MM.1S (cell line): Measurements from ENCODE around the gene SYNPO2.
A peak's percentile ranks its signal among the peaks of the same experiment; 100 is the strongest.

ENCODE experiments used
- DNase-seq: peaks from one replicate; pipeline ENCODE4 v3.0.0-alpha.2; 2015
- H2AFZ ChIP-seq: fragments of 300-600 bp; sonication (generic); 2 replicates; pipeline ENCODE4 v1.6.0; 2016; ENCODE audit warnings: antibody characterized with exemption, low read length
- H3F3A ChIP-seq: fragments of 300-600 bp; sonication (generic); 2 replicates; pipeline ENCODE4 v1.6.1; 2016; ENCODE audit warnings: mild to moderate bottlenecking, antibody characterized with exemption, low read length, moderate library complexity, mixed read lengths; ENCODE audit not compliant: insufficient read depth
- H3K27ac ChIP-seq: fragments of 300-600 bp; sonication (generic); 2 replicates; pipeline ENCODE4 v1.5.1; 2016; ENCODE audit warnings: mild to moderate bottlenecking, low read length
- H3K27me3 ChIP-seq: fragments of 300-600 bp; sonication (generic); replicated peaks from 2 replicates; pipeline ENCODE4 v1.6.0; 2016; ENCODE audit warnings: low read length; ENCODE audit not compliant: insufficient read depth
- H3K36me3 ChIP-seq: fragments of 300-600 bp; sonication (generic); replicated peaks from 2 replicates; pipeline ENCODE4 v1.6.1; 2016; ENCODE audit warnings: mild to moderate bottlenecking, low read length, mixed read lengths; ENCODE audit not compliant: insufficient read depth
- H3K4me1 ChIP-seq: fragments of 300-600 bp; sonication (generic); 2 replicates; pipeline ENCODE4 v1.6.1; 2016; ENCODE audit warnings: low read length, mixed read lengths
- H3K4me2 ChIP-seq: fragments of 300-600 bp; sonication (generic); 2 replicates; pipeline ENCODE4 v1.6.0; 2016; ENCODE audit warnings: low read depth, low read length
- H3K4me3 ChIP-seq: fragments of 300-600 bp; sonication (generic); 2 replicates; pipeline ENCODE4 v1.5.1; 2016; ENCODE audit warnings: low read length, mixed read lengths
- H3K79me2 ChIP-seq: fragments of 300-600 bp; sonication (generic); 2 replicates; pipeline ENCODE4 v1.6.1; 2016; ENCODE audit warnings: mixed run types, low read length, mixed read lengths
- H3K9ac ChIP-seq: fragments of 300-600 bp; sonication (generic); 2 replicates; pipeline ENCODE4 v1.6.1; 2016; ENCODE audit warnings: low read length, mixed read lengths
- H3K9me2 ChIP-seq: fragments of 300-600 bp; sonication (generic); replicated peaks from 2 replicates; pipeline ENCODE4 v1.6.1; 2016; ENCODE audit warnings: mild to moderate bottlenecking, low read length, mixed read lengths; ENCODE audit not compliant: insufficient read depth
- H3K9me3 ChIP-seq: fragments of 300-600 bp; sonication (generic); replicated peaks from 2 replicates; pipeline ENCODE4 v1.6.1; 2016; ENCODE audit warnings: mild to moderate bottlenecking, low read length, mixed read lengths; ENCODE audit not compliant: insufficient read depth
- H4K20me1 ChIP-seq: fragments of 300-600 bp; sonication (generic); 2 replicates; pipeline ENCODE4 v1.6.1; 2016; ENCODE audit warnings: mild to moderate bottlenecking, low read length, moderate library complexity, mixed read lengths; ENCODE audit not compliant: insufficient read depth
- EZH2 ChIP-seq: fragments of 300-600 bp; sonication (generic); optimal IDR thresholded peaks from 2 replicates; pipeline ENCODE3; 2017; ENCODE audit warnings: low read depth, mild to moderate bottlenecking, antibody characterized with exemption, low read length, mixed read lengths
- EZH2phosphoT487 ChIP-seq: fragments of 300-600 bp; sonication (generic); IDR thresholded peaks from 2 replicates; pipeline ENCODE4 v1.6.1; 2018; ENCODE audit warnings: antibody characterized with exemption, low read length
- TF ChIP-seq, protein P1 (sequence below): fragments of 300-600 bp; sonication (generic); IDR thresholded peaks from 2 replicates; pipeline ENCODE4 v1.5.1; 2016; ENCODE audit warnings: antibody characterized with exemption, low read length, mixed read lengths

Gene SYNPO2

GRCh38 chr4:118879409-118879808, 9.2 kb upstream of the SYNPO2 start:
- no peak overlapping the region for H3K27ac ChIP-seq
- no peak for DNase-seq
- H3F3A ChIP-seq: peaks cover 4% of the 10 kb centered on the region; the same call in 1 of the 2 replicates
- no peaks in the 10 kb centered on the region for H3K27me3 ChIP-seq
- no peaks in the 10 kb centered on the region for H3K9me3 ChIP-seq
- no peaks in the 10 kb centered on the region for H3K9me2 ChIP-seq
- H3K4me2 ChIP-seq: no peak overlapping the region
- no peak overlapping the region for H2AFZ ChIP-seq
- no peaks in the 10 kb centered on the region for H3K4me1 ChIP-seq
- no peak overlapping the region for H3K9ac ChIP-seq
- no peaks in the 10 kb centered on the region for H3K36me3 ChIP-seq
- no peak overlapping the region for H3K4me3 ChIP-seq
- no peak for TF ChIP-seq EZH2
- TF ChIP-seq, protein P1, sequence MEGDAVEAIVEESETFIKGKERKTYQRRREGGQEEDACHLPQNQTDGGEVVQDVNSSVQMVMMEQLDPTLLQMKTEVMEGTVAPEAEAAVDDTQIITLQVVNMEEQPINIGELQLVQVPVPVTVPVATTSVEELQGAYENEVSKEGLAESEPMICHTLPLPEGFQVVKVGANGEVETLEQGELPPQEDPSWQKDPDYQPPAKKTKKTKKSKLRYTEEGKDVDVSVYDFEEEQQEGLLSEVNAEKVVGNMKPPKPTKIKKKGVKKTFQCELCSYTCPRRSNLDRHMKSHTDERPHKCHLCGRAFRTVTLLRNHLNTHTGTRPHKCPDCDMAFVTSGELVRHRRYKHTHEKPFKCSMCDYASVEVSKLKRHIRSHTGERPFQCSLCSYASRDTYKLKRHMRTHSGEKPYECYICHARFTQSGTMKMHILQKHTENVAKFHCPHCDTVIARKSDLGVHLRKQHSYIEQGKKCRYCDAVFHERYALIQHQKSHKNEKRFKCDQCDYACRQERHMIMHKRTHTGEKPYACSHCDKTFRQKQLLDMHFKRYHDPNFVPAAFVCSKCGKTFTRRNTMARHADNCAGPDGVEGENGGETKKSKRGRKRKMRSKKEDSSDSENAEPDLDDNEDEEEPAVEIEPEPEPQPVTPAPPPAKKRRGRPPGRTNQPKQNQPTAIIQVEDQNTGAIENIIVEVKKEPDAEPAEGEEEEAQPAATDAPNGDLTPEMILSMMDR: no peak
- no peak for TF ChIP-seq EZH2phosphoT487
- no peaks in the 10 kb centered on the region for H3K79me2 ChIP-seq
- no peaks in the 10 kb centered on the region for H4K20me1 ChIP-seq

DNA sequence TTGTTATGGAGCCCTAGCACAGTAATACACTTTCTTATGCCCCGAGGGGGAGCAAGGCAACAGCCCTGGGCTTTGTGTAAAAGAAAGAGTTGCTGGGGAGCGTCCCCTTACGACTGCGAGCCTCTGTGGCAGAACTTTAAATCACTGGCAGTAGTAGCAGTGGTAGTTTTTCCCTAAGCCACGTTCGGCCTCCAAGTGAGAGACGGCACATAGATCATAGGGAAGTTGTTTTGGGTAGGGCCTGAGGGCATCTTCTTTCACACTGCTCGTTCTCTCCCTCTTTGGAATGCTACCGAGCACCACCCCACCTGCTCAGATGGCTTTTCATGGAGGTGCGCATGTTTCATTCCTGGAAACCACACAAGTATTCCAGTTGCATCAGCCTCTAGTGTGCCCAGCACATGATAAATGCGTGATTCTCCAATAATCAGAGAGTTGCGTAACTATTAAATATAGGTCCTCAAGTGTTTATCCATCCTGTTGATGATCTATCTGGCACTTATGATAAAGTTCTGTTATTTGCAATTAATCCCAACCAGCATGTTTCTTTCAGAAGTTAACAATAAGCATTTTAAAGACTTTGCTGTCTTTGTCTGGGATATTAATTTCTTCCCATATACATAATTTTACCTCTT, 7.0 kb upstream of the SYNPO2 start:
- no peak overlapping the region for H3K4me3 ChIP-seq
- H3K36me3 ChIP-seq: no peaks in the 10 kb centered on the region
- H3K4me2 ChIP-seq: no peak overlapping the region
- peaks cover 4% of the 10 kb centered on the region; the same call in 1 of the 2 replicates for H3F3A ChIP-seq
- no peaks in the 10 kb centered on the region for H3K4me1 ChIP-seq
- TF ChIP-seq, protein P1: no peak
- no peak for TF ChIP-seq EZH2
- no peak for TF ChIP-seq EZH2phosphoT487
- H3K79me2 ChIP-seq: no peaks in the 10 kb centered on the region
- no peak for DNase-seq
- H3K9ac ChIP-seq: no peak overlapping the region
- H3K9me2 ChIP-seq: no peaks in the 10 kb centered on the region
- no peak overlapping the region for H2AFZ ChIP-seq
- H3K9me3 ChIP-seq: no peaks in the 10 kb centered on the region
- H3K27ac ChIP-seq: no peak overlapping the region
- no peaks in the 10 kb centered on the region for H3K27me3 ChIP-seq
- H4K20me1 ChIP-seq: no peaks in the 10 kb centered on the region

- Histone ChIP-seq H3K27ac (no peak overlapping the region), H3K9ac (no peak overlapping the region), H2AFZ (no peak overlapping the region), H3K9me2 (no peaks in the 10 kb centered on the region), H3K9me3 (no peaks in the 10 kb centered on the region), H3K4me1 (no peaks in the 10 kb centered on the region), H3K4me2 (no peak overlapping the region), H3F3A (peaks cover 4% of the 10 kb centered on the region; the same call in 1 of the 2 replicates), H3K79me2 (no peaks in the 10 kb centered on the region), H3K36me3 (no peaks in the 10 kb centered on the region), H3K4me3 (no peak overlapping the region), H3K27me3 (no peaks in the 10 kb centered on the region), H4K20me1 (no peaks in the 10 kb centered on the region)
- DNase-seq: no peak
- no peak for TF ChIP-seq EZH2
- TF ChIP-seq, protein P1: peak; percentile 39
Observed at GRCh38 chr4:118883861-118884260, 4.8 kb upstream of the SYNPO2 start.
